IPS-18c (cell line): ENCODE measurements around the gene CTNNA2.
"Not testable (repeated sequence)": the region's sequence is repeated elsewhere in the genome, so short reads cannot be mapped to it uniquely, and the experiment has no call there.

Experiments
- H3K4me3 ChIP-seq: 2 replicates; pipeline ENCODE4 v1.7.0; 2013; ENCODE audit warnings: low read depth, mild to moderate bottlenecking, low read length, moderate library complexity; ENCODE audit not compliant: insufficient read depth
- H3K9me3 ChIP-seq: one replicate; pipeline ENCODE4 v1.6.1; 2013; ENCODE audit warnings: mild to moderate bottlenecking, low read length, moderate library complexity; ENCODE audit not compliant: control insufficient read depth, insufficient read depth

The CTNNA2 gene

DNA sequence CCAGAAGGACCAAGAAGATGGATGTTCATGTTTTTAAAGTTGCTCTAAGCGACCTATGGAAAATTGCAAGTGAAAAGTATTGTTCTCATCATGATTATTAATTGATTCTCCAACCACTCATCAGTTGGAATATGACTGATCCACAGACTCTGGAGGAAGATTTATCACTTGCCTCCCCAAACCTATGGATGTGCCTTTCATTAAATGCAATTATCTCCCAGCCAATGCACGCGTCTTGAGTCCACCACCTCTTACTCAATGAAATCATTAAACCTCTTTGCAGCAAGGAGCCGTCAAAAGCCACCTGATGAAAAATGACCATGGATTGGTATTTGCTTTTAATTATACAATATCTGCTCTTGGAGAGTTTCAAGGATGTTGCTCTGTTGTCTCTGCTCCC lies 626.1 kb downstream of the CTNNA2 start:
- no peaks in the 10 kb centered on the region for H3K9me3 ChIP-seq
- no peak overlapping the region for H3K4me3 ChIP-seq

DNA sequence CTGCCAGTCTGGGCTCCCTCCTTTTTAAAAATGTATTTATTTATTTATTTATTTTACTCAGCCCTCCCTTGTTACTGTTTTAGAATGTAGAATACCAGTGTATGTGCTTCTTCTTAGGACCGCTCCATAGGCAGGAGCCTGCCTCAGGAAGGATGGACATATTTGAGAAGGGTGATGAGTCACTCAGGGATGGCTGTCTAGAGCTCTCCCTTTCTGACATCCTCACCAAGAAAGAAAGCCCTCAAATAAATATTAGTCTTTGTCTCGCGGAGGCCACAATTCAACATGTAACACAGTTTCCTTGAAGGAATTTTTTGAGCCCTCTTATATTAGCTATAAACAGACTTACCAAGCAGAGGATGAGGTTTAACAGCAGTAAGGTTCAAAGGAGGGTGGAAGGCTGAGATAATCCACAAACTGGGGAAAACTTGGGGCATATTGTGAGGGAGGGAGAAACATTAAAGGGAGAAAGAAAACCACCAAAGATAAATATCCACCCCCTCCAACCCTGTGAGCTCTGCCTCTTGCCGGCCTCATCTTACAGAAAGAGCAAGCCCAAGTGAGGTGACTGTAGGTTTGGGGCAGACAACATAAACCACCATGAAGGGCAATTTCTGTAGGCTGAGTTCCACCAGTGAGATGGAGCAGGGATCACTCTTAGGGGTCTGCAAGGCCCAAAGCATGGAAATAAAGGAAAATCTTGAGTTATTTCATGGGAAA lies 628.3 kb downstream of the CTNNA2 start:
- no peak overlapping the region for H3K4me3 ChIP-seq
- no peaks in the 10 kb centered on the region for H3K9me3 ChIP-seq

DNA sequence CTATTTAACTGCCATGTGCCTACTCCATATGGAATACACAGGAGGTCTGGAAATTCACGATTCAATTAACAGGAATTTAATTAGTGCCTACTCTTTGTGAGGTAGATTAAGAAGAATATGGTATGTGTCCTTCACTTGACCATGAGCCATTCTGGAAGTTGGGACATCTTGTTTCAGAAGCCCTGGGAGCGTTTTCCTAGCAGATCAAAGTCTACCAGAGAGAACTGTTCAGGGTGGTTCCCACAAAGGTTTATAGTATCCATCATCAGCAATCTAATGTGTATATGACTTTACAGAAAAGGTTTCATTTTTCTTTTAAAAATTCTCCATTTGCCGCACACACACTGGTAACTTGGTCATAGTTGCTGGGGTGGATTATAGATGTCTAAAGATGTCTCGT lies 632.6 kb downstream of the CTNNA2 start:
- Histone ChIP-seq H3K9me3 (no peaks in the 10 kb centered on the region), H3K4me3 (no peak overlapping the region)

DNA sequence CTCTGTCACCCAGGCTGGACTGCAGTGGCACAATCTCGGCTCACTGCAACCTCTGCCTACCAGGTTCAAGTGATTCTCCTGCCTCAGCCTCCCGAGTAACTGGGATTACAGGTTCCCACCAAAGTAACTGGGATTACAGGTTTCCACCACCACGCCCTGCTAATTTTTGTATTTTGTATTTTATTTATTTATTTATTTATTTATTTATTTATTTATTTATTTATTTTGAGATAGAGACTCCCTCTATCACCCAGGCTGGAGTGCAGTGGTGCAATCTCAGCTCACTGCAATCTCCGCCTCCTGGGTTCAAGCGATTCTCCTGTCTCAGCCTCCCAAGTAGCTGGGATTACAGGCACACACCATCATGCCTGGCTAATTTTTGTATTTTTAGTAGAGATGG lies 633.9 kb downstream of the CTNNA2 start:
- H3K9me3 ChIP-seq, H3K4me3 ChIP-seq: not testable (repeated sequence)

DNA sequence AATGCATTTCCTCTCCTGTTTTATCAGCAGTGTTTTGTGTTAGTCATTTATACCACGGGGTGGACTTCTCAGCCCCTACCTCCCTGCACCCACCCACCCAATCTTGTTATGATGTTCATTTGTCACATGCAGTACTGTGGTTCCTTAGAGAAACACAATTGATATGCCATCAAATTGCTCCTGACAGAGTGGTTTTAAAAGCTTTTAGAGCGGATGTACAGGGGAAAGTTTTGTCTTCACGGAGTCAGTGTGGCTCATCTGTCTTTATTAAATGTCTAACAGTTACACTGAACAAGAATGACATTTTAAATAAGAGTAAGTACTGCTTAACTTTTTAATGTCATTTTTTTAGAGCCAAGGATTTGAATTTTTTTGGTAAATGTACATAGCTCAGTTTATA lies 634.8 kb downstream of the CTNNA2 start:
- Histone ChIP-seq H3K4me3 (no peak overlapping the region), H3K9me3 (no peaks in the 10 kb centered on the region)

DNA sequence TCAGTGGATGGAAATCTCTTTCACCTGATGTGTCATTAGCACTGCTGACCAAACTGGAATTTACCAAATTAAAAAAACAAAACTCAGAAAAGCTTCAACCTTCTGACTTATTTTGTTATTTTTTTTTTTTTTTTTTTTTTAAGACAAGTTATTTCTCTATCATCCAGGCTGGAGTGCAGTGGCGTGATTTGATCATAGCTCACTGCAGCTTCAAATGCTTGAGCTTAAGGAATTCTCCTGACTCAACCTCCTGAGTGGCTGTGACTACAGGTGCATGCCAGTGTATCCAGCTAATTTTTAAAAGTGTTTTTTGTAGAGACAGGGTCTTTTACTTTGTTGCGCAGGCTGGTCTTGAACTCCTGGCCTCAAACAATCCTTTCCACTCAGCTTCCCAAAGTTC lies 636.1 kb downstream of the CTNNA2 start:
- Histone ChIP-seq H3K4me3 (no peak overlapping the region), H3K9me3 (no peaks in the 10 kb centered on the region)

DNA sequence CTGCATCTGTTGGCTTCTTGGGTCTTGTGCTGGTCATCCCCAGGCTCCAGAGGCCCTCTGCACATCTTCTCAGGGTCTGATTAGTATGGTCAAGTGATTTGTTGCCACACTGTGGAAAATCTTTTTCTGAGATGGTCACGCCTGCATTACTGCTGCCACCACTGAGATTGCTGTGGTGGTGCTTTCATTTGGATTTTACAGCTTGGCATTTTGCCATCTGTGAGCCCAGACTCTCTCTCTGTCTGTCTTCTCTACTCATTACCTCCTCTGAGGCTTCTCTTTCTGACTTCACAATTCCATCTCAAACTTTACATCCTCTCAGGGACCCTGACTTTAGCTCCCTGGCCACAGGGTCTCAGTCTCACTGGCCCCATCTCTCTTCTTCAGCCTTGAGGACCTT lies 637.1 kb downstream of the CTNNA2 start:
- Histone ChIP-seq H3K9me3 (no peaks in the 10 kb centered on the region), H3K4me3 (no peak overlapping the region)

DNA sequence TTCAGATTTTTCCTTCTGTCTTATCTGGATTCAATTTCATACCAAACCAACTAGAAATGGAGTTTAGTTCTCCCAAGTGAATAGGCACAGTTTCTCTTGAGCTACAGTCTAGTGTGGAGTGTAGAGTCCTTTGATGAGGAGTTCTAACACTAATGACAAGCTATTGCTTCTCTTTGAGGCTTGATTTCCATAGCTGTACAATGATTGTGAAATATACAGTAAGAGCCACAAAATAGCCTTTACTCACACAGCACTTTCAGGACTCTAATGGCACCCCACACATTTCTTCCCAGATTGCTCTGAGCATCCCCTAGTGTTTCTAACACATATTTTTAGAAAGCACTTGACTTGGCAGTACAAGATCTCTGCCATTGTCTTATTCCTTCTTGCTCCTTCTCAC lies 638.4 kb downstream of the CTNNA2 start:
- H3K4me3 ChIP-seq = no peak overlapping the region
- no peaks in the 10 kb centered on the region for H3K9me3 ChIP-seq

DNA sequence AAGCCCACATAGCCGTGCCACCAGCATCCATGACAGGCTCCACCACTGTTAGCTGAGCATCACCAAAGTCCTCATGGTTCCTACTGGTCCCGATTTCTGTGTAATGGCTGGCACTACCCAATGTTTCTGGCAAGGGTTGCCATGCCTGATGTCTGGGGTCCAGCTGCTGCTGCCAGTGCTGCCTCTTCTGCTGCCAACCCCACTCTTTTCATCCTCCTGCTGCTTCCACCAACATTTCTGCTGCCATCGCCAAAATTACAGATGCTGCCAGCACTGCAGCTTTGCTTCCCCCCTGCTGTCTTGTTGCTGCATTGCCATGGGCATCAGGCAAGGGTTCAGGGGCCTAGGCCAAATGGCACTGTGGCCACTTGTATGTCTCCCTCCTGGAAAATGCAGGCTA lies 638.8 kb downstream of the CTNNA2 start:
- no peaks in the 10 kb centered on the region for H3K9me3 ChIP-seq
- no peak overlapping the region for H3K4me3 ChIP-seq

DNA sequence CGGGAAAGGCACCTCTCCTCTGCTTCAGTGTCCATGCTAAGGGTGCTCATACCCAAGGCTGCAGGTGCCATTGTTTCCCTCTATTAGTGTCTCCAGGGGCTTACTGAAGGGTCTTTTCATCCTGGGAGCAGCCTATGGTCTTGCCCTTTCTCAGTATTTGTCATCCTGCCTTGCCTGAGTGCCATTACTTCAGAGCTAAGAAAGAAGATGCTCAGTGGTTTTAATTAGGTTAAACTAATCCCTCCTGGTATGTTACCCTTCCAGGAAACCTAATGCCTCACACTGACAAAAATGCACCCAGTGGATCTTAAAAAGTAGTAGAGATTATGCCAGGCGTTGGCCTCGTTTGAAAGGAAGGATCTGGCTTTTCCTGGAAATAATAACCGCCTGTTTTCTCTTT lies 640.3 kb downstream of the CTNNA2 start:
- Histone ChIP-seq H3K9me3 (no peaks in the 10 kb centered on the region), H3K4me3 (no peak overlapping the region)

DNA sequence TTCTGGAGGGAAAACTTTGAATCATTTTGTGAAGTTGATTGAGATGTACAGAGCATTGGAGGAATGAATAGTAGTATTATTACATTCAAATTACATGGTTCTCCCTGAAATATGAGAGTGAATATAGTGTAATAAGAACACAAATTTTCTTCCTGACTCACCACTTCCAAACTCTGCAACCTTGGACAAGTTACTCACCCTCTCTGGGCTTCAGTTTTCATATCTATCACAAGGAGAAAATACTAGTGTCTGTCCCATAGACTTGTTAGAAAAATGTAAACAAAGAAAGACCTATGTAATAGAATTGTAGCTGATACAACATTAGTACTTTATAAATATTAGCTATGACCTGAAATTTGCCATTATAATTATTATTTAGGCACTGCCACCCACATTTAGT lies 640.9 kb downstream of the CTNNA2 start:
- no peaks in the 10 kb centered on the region for H3K9me3 ChIP-seq
- no peak overlapping the region for H3K4me3 ChIP-seq

DNA sequence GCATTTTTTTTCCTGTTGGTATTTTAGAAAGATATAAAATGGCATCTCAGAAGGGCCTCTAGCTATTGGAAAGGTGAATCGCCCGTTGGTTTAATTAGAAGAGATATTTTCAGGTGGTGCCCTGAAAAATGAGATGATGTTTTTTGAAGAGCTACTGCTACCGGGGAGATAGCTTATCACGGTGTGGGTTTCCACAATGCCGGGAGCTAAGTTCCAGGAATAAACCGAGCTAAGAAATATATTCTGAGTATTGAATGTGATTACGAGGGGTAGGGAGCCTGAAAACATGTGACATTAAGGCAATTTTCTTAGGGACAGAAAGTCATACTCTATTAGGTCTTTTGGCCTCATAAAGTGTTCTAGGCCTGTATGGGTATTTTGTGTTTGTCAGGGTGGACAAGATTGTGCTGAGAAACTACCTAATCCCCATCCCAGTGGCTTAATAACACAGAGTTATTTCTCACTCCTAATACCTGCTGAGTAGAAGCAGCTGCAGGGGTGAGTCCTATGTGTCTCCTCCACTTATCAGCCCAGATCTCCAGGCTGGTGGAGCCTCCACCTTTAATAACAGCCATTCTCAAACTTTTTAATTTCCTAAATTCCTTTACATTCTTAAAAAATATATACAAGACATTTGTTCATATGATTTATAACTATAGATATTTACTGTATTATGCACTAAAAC lies 641.5 kb downstream of the CTNNA2 start:
- no peaks in the 10 kb centered on the region for H3K9me3 ChIP-seq
- no peak overlapping the region for H3K4me3 ChIP-seq

DNA sequence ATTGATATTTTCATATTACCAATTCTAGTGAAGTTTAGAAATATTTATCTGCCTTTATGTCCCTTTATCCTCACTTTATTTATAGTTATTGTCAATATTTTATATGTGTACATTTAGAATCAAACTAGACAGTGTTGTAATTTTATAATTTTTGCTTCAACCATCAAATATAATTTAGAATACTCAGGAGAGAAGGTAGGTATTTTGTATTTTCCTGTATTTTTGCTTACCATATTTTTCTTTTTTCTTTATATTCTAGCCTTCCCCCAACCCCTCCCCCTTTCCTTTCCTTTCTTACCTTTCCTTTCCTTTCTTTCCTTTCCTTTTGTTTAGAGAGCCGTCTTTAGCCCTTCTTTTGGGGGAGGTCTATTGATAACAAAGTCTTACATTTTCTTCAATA lies 651.5 kb downstream of the CTNNA2 start:
- Histone ChIP-seq H3K4me3 (no peak overlapping the region), H3K9me3 (no peaks in the 10 kb centered on the region)

DNA sequence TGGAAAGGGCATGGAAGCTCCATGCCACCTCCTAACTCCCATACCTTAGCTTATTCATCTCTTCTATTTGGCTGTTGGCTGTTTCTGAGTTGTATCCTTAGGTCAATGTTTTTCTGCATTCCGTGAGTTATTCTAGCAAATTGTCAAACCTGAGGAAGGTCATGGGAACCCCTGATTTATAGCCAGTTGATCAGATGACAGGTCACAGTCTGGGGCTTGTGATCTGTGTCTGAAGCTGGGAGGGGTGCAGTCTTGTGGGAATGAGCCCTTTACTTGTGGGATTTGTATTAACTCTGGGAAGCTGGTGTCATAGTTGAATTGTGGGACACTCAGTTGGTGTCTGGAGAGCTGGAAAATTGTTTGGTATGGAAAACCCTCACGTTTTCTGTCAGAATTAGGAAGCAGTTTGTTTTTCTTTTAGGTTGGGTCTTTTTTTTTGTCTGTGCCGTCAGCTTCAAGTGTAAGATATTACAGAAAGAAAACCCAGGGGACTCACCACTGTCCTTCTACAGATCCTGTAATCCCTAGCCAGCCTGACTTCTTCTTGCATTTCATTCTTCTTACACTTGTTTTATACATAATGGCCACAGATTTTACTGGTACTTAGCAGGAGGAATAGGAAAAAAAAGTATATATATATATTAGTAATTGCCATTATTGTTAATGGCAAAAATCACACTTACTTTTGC lies 653.8 kb downstream of the CTNNA2 start:
- H3K9me3 ChIP-seq = no peaks in the 10 kb centered on the region
- H3K4me3 ChIP-seq = no peak overlapping the region

DNA sequence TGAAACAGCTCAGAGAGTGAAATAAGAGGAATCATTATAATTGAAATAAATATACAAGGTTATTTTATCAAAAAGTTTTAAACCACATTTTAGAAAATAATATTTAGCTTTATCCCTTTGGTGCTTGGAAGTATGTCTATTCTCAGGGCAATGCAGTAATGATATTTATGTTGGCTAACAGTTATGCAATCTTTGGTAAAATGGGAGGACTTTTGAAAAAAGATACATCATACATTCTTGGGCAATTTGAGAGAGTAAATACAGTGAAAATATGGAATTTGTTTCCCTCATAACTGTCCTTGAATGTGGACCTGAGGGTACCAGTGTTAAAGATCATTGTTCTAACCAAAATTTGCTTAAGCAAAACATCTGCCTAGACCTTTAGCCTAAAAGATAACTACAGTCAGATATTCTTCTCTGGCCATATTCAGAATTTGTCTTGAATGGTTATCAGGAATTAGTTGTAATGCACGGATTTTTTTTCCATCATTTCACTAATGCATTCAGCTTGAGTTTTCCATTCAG lies 654.5 kb downstream of the CTNNA2 start:
- H3K9me3 ChIP-seq = no peaks in the 10 kb centered on the region
- no peak overlapping the region for H3K4me3 ChIP-seq

DNA sequence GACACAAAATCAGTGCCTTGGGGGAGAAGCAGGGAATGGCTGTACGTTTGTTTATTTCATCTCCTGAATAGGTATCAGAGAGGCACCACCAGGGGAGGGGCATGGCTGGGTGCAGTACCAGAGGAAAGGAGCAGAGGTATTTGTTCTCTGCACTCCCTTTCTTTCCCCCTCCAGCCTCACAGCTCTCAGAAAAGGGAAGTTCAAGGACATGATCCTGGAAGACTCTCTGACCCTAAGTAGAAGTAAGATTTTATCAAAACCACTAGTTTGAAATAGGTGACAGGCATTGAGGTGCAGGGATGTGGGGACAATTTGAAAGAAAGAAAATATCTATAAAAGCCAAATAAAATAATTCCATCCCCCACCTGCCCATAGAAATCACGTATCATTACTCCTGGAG lies 655.2 kb downstream of the CTNNA2 start:
- H3K9me3 ChIP-seq = no peaks in the 10 kb centered on the region

DNA sequence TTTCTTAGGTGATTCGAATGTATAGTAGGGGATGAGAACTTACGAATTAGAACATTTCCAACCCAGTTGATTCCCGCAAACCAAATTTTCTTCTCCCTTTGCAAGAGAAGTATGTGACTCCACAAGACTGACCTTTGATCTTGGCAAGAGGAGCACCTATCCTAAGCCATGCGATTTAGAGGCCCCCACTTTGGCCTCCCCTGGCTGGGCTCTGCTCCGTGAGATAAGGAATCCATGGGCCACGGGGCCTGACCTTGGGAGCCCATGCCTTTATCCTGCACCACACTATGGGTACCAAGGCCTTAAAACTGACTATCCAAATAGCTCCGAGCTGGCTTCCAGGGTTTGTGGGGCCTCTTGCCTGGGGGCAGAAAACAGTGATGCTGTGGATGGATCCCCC lies 656.0 kb downstream of the CTNNA2 start:
- Histone ChIP-seq H3K9me3 (no peaks in the 10 kb centered on the region), H3K4me3 (no peak overlapping the region)

More for the DNA sequence above, 655.2 kb downstream of the CTNNA2 start:
- no peak overlapping the region for H3K4me3 ChIP-seq
